Fibroblast of lung (primary cell): Measurements from ENCODE around the gene MYH3.

Source experiments
- EZH2 ChIP-seq: IDR thresholded peaks from 2 replicates; pipeline ENCODE4 v1.5.1; 2012; ENCODE audit warnings: low read length, control low read depth, mild to moderate bottlenecking; ENCODE audit errors: missing control alignments
- TF ChIP-seq, protein P1 (sequence below), 2 donors: IDR thresholded peaks in 1 of 2; conservative IDR thresholded peaks in 1 of 2; 1 replicate in 1 of 2; 2 replicates in 1 of 2; pipeline ENCODE4 v1.5.1; 2011 to 2012; ENCODE audit warnings: low read length in 2 of 2, control low read depth in 1 of 2, inconsistent platforms in 1 of 2, low read depth in 1 of 2, mild to moderate bottlenecking in 1 of 2

DNA sequence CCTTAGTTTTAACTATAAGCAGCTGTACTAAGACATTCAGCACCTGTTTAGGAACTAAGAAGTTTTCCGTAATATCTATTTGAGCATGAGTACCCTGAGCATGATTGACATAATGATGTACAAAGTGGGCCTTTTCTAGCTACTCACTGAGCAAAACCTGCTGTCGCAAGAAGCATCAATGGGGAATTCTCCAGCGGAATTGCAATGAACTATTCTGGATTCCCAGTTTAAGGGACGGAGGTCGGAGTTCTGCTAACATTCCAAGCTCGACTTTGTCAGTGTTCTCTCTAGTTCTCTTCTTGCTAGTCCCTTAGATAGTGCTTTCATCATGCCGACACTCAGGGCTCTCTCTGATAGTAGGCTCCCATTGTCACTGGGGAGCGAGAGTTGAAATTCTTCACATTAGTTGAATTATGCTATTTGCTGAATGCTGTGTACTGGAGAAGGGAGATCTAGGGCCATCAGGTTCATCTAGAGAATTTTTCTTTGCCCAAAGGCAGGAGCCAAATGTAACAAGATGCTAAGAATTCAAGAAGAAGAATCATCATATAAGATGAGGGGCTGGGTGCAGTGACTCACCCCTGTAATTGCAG lies 67.5 kb downstream of the MYH3 start:
- TF ChIP-seq, protein P1, sequence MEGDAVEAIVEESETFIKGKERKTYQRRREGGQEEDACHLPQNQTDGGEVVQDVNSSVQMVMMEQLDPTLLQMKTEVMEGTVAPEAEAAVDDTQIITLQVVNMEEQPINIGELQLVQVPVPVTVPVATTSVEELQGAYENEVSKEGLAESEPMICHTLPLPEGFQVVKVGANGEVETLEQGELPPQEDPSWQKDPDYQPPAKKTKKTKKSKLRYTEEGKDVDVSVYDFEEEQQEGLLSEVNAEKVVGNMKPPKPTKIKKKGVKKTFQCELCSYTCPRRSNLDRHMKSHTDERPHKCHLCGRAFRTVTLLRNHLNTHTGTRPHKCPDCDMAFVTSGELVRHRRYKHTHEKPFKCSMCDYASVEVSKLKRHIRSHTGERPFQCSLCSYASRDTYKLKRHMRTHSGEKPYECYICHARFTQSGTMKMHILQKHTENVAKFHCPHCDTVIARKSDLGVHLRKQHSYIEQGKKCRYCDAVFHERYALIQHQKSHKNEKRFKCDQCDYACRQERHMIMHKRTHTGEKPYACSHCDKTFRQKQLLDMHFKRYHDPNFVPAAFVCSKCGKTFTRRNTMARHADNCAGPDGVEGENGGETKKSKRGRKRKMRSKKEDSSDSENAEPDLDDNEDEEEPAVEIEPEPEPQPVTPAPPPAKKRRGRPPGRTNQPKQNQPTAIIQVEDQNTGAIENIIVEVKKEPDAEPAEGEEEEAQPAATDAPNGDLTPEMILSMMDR (conservative IDR thresholded peaks at IDR 0.05 in 1 of 2, IDR thresholded peaks at IDR 0.05 in 1 of 2; ENCODE audit: low read depth in 1 of 2, low read length in 2 of 2), result no peak
- no peak for TF ChIP-seq EZH2
